ENCODE measurements around the gene CDH2. TPM values are rescaled to one million over a fixed set of nuclear protein-coding genes. Genes with fewer than 3 reads are reported as not detected.
A peak's percentile ranks its signal among the peaks of the same experiment; 100 is the strongest.

CDH2 gene
- total RNA-seq, 2 donors from 2014 or later = 110 to 178 TPM

- intact Hi-C loops (cut with DNase I) = no loop called here
- DNase-seq (no peak), ATAC-seq (no peak)
These were observed 103.3 kb downstream of the CDH2 start for GRCh38 chr18:28073658-28074057.

DNA sequence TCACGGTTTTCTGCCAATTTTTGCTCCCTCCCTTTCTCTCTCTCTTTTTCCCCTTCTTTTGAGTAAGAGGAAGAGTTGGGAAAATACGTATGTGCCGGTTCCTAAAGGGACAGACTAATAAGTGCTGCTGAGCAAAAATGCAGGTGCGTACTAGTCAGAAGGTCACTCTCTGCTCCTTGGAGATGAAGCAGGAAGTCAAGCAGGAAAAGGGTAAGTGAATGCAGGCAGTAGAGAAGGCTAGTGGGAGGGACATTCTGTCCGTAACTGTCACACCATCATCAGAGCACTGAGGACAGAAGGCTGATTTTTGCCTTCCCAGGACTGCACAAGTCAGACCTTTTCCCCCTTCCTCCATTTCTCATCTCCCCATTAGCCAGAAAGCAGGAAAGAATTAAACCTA, 105.7 kb downstream of the CDH2 start:
- peak in 1 of 2 donors; percentile 40 for ATAC-seq
- intact Hi-C loops (cut with DNase I) = no loop called here

DNA sequence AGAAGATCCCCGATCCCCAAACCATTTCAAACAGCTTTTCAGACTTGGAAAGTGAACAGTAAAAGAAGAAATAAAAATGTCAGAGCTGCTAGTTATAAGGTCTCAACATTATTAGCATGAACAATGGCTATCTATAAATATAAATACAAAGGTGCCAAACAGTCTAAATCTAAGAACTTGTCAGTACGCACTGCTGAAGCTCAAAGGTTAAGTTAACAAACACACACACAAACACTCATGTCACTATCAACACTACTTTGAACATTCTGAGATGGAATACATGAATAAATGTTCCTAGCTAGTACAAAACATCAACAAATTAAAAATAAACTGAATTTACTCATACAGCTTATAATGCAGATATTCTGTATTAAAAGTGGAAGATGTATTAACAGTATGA, 108.7 kb downstream of the CDH2 start:
- ATAC-seq = no peak
- intact Hi-C loops (cut with DNase I) = no loop called here

More for the DNA sequence above, 105.7 kb downstream of the CDH2 start:
- no peak for DNase-seq

DNA sequence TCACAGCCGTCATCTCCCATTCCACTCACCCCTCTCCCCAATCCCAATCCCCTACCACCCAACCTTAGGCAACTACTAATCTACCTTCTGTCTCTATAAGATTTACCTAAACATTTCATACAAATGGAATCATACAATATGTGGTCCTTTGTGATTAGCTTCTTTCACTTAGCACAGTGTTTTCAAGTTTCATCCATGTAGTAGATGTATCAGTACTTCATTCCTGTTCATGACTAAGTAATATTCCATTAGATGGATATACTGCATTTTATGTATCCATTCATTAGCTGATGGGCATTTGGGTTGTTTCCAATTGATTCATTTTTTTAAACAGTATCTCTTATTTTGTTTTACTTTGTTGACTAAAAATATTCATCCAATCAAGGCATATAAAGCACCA, 109.6 kb downstream of the CDH2 start:
- ATAC-seq = no peak

More for the DNA sequence above, 108.7 kb downstream of the CDH2 start:
- no peak for DNase-seq

DNA sequence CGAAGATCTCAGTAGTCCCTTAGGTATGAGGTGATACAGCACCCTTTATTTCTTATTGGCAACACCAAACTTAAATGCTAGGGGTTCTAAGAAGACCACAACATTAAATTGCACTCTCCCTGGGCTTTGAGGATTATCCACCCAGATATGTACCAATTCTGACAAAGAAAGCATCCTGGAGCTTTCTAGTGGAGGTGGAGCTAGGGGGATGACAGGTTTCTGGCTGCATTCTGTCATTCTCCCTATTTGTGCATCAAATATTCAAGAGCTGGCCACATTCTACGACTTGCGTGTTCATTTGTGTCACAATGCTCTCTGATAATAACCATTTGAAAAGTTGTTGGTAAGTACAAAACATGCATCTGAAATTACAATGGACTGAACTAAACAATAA, 111.1 kb downstream of the CDH2 start:
- peak; percentile 12 to 21 for ATAC-seq
- intact Hi-C loops (cut with DNase I) = no loop called here
- no peak for DNase-seq

More for the DNA sequence above, 109.6 kb downstream of the CDH2 start:
- intact Hi-C loops (cut with DNase I) = no loop called here
- no peak for DNase-seq

- intact Hi-C loops (cut with DNase I) = no loop called here
- peak; percentile 48 to 76 for ATAC-seq
- DNase-seq = no peak
These were observed 111.7 kb downstream of the CDH2 start for GRCh38 chr18:28065031-28065792.

DNA sequence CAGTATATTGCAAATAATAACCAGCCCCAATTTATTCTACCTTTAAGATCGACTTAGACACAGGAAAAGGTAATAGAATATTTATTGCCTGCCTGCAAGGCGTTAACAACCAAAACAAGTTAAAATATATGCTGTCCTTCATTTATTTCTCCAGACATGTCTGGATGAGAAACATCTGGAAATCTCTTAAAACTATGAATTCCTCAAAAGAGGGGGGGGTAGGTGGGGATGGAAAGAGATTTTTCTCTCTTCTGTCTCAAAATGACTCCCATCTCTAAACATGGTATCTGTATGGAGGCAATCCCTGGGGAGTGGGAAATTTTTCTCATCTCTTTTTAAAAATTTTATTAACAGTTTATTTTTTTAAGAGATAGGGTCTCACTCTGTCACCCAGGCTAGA, 113.0 kb downstream of the CDH2 start:
- ATAC-seq (no peak), DNase-seq (no peak)
- intact Hi-C loops (cut with DNase I) = no loop called here

GRCh38 chr18:28063271-28063761, 113.6 kb downstream of the CDH2 start:
- DNase-seq (no peak), ATAC-seq (no peak)
- intact Hi-C loops (cut with DNase I) = no loop called here

- intact Hi-C loops (cut with DNase I) = no loop called here
- DNase-seq (no peak), ATAC-seq (no peak)
These were observed 114.5 kb downstream of the CDH2 start for GRCh38 chr18:28062443-28062842.

DNA sequence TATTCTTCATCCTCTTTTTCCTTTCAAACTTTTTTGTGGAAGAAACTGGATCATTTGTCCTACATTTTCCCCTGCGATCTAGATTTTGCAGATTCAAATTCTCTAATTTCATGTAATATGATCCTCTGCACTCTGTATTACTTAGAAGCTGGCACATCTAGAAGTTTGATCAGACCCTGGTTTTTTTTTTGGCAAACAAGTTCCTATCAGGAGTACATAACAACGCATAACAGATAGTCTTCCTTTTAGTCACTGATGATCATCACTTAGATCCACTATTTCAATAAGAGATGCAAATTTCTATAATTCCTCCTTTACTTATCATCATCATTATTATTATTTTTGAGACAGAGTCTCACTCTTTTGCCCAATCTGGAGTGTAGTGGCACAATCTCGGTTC, 117.1 kb downstream of the CDH2 start:
- DNase-seq (no peak), ATAC-seq (no peak)
- intact Hi-C loops (cut with DNase I) = no loop called here

- ATAC-seq = no peak
- intact Hi-C loops (cut with DNase I) = no loop called here
- DNase-seq = no peak
These were observed 126.4 kb downstream of the CDH2 start for GRCh38 chr18:28050545-28050944.

- DNase-seq = no peak
- intact Hi-C loops (cut with DNase I) = no loop called here
- no peak for ATAC-seq
These were observed 128.3 kb downstream of the CDH2 start for GRCh38 chr18:28048612-28049011.

- ATAC-seq (no peak), DNase-seq (no peak)
- intact Hi-C loops (cut with DNase I) = no loop called here
These were observed 131.1 kb downstream of the CDH2 start for GRCh38 chr18:28045880-28046279.

GRCh38 chr18:28045176-28045810, 131.6 kb downstream of the CDH2 start:
- ATAC-seq (peak in 1 of 2 donors; percentile 38), DNase-seq (no peak)
- intact Hi-C loops (cut with DNase I) = no loop called here

- intact Hi-C loops (cut with DNase I) = no loop called here
These were observed 132.9 kb downstream of the CDH2 start for GRCh38 chr18:28044036-28044435.

DNA sequence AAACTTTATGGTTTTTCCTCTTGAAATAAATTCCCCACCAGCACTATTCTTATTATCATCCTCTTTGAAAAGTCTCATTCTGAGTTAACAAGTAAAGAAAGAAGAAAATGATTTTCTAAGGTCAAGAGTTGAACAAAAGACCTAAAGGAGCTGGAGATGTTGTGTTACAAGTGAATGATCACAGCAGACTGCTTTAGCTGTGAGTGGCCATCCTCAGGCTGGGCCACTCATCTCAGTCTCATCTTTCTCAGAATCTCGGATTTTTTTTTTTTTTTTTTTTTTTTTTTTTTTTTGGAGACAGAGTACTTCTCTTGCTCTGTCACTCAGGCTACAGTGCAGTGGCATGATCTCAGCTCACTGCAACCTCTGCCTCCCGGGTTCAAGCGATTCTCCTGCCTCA, 133.3 kb downstream of the CDH2 start:
- intact Hi-C loops (cut with DNase I) = no loop called here
- DNase-seq (no peak), ATAC-seq (no peak)

More at GRCh38 chr18:28044036-28044435, 132.9 kb downstream of the CDH2 start:
- no peak for DNase-seq
- ATAC-seq = no peak

DNA sequence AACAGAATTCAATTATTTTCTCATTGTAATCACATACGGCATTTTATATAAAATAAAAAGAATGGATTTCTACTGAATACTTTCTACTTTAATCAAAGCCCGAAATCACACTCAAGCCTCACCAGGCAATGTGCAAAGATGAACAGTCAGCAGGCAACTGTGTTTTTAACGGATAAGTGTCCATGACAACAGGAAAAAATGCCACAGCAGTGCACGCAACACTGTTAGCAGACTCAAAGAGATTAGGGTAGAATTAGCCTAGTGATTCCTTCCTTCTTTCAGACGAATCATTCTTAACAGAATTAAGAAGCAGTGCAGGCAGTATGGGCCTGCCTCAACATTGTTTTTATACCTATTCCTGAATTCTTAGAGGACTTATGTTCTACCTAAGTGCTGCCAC, 135.6 kb downstream of the CDH2 start:
- peak in 1 of 2 donors; percentile 61 for ATAC-seq
- DNase-seq = no peak
- intact Hi-C loops (cut with DNase I) = no loop called here

- intact Hi-C loops (cut with DNase I) = no loop called here
- DNase-seq (no peak), ATAC-seq (no peak)
These were observed 136.2 kb downstream of the CDH2 start for GRCh38 chr18:28040716-28041115.

GRCh38 chr18:28040211-28040610, 136.7 kb downstream of the CDH2 start:
- intact Hi-C loops (cut with DNase I) = no loop called here
- ATAC-seq (no peak), DNase-seq (no peak)

GRCh38 chr18:28039691-28040090, 137.2 kb downstream of the CDH2 start:
- intact Hi-C loops (cut with DNase I) = no loop called here
- ATAC-seq = no peak
- no peak for DNase-seq

DNA sequence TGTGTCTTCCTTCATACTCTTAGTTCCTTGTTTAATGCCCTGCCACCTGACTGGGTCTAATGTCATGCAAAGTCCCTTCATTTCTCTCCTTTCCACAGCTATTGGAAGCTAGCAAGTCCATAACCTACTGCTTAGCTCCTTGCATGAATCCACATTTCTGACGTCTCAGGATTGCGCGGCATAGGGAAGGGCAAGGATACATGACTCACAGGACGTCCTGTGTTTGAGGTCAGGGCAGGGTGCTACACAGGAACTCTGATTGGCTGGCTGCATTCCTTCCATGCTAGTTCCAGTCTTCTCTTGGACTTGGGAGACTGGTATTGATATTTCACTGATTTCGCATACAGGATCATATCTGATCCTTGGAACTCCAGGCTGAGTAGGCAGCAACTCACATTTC, 137.9 kb downstream of the CDH2 start:
- DNase-seq (no peak), ATAC-seq (no peak)
- intact Hi-C loops (cut with DNase I) = no loop called here
